D721Med (cell line): ENCODE data around the gene GCFC2.
"Not testable (repeated sequence)": the region's sequence is repeated elsewhere in the genome, so short reads cannot be mapped to it uniquely, and the experiment has no call there.

Source experiments
- DNase-seq: peaks from one replicate; pipeline ENCODE4 v3.0.0; 2011; ENCODE audit warnings: low spot score; ENCODE audit not compliant: insufficient read length
- FAIRE-seq: peaks from 2 replicates; lab custom pipeline; 2011; peaks lifted over from hg19 to GRCh38; lab: Jason Lieb, UNC
- TF ChIP-seq, protein P1 (sequence below): IDR thresholded peaks from 2 replicates; pipeline ENCODE4 v1.5.1; 2012; ENCODE audit warnings: mild to moderate bottlenecking, control low read depth; ENCODE audit not compliant: insufficient read depth; ENCODE audit errors: missing control alignments

GCFC2 gene

DNA sequence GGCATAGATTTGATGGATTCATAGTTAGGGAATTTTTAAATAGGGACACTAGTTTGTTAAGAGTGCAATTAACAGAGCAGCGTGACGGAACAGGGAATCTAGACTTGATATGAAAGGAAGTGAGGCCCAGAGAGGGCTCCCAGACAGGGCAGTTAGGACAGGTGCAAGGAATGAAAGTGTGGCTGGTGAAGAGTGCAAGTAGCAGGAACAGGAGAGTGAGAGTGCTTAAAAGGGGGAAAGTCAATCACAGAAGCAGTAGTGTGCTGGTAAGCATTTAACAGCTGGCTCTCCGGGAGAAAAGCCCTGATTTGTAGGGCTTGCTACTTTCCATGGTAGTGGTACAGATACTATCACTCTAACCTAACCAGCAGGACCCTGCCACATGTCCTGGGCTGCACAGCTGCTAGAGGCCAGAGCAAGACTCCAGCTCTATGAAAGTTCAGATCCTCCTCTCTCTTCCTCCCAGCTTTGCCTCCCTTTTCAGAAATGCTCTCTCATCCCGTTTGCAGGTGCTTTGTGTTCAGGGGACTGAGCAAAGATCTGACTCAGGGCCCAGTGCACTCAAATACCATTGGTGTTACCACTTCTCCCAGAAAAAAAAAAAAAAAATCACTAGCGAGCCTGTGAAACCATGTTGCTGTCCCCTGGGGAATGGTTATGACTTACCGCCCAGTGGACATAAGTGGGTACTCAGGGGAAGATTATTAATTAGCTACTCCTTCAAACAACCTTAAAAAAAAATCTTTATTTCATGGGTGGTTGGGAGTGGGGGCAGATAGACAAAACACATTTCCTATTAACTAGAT, 18.1 kb upstream of the GCFC2 start:
- DNase-seq (no peak), FAIRE-seq (no peak)
- TF ChIP-seq, protein P1, sequence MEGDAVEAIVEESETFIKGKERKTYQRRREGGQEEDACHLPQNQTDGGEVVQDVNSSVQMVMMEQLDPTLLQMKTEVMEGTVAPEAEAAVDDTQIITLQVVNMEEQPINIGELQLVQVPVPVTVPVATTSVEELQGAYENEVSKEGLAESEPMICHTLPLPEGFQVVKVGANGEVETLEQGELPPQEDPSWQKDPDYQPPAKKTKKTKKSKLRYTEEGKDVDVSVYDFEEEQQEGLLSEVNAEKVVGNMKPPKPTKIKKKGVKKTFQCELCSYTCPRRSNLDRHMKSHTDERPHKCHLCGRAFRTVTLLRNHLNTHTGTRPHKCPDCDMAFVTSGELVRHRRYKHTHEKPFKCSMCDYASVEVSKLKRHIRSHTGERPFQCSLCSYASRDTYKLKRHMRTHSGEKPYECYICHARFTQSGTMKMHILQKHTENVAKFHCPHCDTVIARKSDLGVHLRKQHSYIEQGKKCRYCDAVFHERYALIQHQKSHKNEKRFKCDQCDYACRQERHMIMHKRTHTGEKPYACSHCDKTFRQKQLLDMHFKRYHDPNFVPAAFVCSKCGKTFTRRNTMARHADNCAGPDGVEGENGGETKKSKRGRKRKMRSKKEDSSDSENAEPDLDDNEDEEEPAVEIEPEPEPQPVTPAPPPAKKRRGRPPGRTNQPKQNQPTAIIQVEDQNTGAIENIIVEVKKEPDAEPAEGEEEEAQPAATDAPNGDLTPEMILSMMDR = no peak

GRCh38 chr2:75722687-75723086, 12.0 kb upstream of the GCFC2 start:
- no peak for FAIRE-seq
- TF ChIP-seq, protein P1 = no peak

DNA sequence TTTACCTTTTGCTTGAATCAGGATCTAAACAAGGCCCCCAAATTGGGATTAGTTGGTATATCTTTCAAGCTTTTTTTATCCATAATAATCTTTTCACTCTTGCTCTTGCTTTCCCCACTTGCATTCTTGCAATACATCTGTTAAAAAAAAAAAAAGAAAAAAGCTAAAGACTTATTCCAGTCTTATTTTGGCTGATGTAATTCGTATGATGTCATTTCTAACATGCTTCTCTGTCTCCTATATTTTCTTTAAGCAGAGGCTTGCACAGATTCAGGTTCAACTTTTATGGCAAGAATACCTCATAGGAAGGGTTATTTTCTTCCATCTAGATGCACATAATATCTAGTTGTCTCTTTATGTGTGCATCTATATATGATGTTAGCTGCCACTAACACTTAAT, 9.8 kb upstream of the GCFC2 start:
- DNase-seq (no peak), FAIRE-seq (no peak)
- TF ChIP-seq, protein P1 = no peak

More at GRCh38 chr2:75722687-75723086, 12.0 kb upstream of the GCFC2 start:
- DNase-seq = no peak

DNA sequence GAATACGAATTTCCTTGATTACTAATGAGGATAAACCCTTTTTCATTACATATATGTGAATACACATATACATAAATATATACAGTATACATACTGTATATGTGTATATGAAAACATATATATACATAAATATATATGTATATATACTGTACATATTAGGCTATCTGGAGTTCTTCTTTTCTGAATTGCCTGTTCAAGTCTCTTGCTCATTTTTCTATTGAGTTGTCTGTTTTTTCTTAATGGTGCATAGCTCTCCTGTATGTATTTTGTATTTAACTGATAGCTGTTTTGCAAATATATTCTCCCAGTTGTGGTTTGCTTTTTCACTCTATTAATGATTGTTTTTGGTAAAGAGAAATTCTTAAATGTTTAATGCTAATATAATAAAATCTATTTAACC, 8.9 kb upstream of the GCFC2 start:
- TF ChIP-seq, protein P1 = no peak
- DNase-seq (no peak), FAIRE-seq (no peak)

GRCh38 chr2:75716406-75716805, 5.7 kb upstream of the GCFC2 start:
- FAIRE-seq = no peak
- TF ChIP-seq, protein P1 = peak; percentile 58
- DNase-seq = no peak

DNA sequence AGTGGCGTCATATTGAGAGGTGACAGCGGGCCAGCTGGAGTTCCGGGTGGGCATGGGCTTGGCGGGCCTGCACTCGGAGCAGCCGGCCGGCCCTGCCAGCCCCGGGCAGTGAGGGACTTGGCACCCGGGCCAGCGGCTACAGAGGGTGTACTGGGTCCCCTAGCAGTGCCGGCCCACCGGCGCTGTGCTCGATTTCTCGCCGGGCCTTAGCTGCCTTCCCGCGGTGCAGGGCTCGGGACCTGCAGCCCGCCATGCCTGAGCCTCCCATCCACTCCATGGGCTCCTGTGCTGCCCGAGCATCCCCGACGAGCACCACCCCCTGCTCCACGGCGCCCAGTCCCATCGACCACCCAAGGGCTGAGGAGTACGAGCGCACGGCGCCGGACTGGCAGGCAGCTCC, 875 bp upstream of the GCFC2 start:
- not testable (repeated sequence) for DNase-seq, FAIRE-seq

- no peak for DNase-seq
- no peak for FAIRE-seq
- TF ChIP-seq, protein P1 = no peak
Observed at GRCh38 chr2:75710220-75710576, 517 bp downstream of the GCFC2 start.
